Inferior parietal cortex (tissue), 1 donor: Measurements from ENCODE around the gene MAP2.
A peak's percentile ranks its signal among the peaks of the same experiment; 100 is the strongest.

Experiments
- DNase-seq: peaks from one replicate; pipeline ENCODE4 v3.0.0-alpha.2; 2016; ENCODE audit errors: extremely low spot score

The MAP2 gene, protein sequence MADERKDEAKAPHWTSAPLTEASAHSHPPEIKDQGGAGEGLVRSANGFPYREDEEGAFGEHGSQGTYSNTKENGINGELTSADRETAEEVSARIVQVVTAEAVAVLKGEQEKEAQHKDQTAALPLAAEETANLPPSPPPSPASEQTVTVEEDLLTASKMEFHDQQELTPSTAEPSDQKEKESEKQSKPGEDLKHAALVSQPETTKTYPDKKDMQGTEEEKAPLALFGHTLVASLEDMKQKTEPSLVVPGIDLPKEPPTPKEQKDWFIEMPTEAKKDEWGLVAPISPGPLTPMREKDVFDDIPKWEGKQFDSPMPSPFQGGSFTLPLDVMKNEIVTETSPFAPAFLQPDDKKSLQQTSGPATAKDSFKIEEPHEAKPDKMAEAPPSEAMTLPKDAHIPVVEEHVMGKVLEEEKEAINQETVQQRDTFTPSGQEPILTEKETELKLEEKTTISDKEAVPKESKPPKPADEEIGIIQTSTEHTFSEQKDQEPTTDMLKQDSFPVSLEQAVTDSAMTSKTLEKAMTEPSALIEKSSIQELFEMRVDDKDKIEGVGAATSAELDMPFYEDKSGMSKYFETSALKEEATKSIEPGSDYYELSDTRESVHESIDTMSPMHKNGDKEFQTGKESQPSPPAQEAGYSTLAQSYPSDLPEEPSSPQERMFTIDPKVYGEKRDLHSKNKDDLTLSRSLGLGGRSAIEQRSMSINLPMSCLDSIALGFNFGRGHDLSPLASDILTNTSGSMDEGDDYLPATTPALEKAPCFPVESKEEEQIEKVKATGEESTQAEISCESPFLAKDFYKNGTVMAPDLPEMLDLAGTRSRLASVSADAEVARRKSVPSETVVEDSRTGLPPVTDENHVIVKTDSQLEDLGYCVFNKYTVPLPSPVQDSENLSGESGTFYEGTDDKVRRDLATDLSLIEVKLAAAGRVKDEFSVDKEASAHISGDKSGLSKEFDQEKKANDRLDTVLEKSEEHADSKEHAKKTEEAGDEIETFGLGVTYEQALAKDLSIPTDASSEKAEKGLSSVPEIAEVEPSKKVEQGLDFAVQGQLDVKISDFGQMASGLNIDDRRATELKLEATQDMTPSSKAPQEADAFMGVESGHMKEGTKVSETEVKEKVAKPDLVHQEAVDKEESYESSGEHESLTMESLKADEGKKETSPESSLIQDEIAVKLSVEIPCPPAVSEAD (N-terminal part only)

DNA sequence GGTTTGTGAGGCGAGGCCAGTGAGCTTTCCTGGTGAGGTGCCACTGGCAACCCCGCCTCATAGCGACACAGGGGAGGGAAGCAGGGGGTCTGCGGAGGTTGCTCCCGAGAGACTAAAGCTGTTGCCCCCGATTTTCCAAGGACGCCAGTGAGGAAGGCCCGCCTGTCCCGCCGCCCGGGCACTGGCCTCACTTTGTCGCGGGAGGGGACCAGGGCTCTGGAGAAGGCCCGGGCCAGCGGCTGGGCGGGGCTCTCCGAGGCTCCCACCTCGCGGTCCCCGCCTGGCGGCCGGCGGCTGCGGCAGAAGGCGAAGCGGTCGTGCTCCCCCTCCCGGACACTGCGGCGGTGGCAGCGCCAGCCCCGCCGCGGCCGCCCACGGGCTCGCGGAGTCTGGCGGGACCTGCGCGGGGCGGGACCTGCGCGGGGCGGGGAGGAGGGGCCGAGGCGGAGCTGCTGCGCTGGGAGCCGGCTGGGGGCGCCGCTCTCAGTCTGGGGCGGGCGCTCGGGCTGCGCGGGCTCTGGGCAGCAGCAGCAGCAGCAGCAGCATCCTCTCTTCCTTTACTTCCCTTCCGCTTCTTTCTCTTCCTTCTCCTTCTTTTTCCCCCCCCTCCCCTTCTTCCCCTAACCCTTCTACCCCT, at the start of gene MAP2:
Gene MAP2 (plus strand): TSS at position 486 of the 637 bp plus-strand sequence. CDS start 229,124 bp downstream, outside the sequence.
- DNase-seq, result peak; percentile 75

DNA sequence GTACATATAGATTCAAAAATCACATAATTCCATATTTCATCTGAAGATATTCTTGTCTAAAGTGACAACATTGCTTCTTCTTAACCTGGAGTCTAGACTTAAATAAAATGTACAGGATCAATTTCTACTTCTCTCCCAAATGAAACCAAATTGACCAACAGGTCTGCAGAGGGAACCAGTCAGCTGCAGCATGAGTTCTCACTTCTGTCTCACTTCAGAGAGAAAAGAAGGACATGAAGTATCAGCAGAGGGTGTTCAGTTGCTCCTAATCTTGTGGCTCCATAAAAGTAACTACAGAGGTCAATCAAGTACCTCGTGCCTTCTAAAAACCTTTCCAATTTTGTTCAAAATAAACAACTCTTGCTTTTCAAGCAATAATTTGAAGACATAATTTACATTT, 47.2 kb upstream of the MAP2 start:
- no peak for DNase-seq

DNA sequence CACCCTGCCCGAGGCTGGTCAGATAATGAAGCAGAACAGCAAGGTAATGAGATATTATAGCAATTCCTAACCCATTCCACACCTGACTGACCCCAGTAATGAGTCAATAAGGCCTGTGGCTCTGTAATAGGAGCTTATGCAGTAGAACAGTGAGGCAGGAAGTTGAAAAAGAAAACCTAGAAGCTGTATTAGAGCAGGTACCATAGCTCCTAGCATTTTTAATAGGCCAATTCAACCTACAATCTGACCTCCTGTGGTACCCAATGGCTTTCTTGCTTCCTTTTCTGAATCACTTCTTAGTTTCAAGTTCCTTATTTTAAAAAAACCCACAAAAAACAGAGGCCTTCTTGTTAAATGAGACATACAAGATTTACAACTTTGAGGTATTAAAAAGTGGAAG, 43.6 kb upstream of the MAP2 start:
- DNase-seq, result no peak

DNA sequence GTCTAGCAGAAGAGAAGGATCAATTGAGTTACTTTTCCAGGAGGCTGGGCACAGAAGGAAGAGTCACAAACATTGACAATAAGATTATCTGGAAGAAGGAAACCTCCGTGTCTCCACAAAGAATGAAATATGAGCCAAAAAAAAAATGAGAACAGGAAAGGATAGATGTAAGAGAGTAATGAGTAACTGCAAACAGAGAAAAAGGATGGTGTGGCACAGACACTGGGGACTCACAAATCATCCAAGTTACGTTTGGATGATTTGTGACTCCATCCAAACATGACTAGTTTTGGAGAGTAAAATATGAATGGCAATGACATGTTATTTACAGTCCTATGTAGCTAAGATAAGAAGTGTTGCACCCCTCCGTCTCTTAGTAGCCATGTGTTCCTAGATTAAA, 42.8 kb upstream of the MAP2 start:
- DNase-seq, result no peak

DNA sequence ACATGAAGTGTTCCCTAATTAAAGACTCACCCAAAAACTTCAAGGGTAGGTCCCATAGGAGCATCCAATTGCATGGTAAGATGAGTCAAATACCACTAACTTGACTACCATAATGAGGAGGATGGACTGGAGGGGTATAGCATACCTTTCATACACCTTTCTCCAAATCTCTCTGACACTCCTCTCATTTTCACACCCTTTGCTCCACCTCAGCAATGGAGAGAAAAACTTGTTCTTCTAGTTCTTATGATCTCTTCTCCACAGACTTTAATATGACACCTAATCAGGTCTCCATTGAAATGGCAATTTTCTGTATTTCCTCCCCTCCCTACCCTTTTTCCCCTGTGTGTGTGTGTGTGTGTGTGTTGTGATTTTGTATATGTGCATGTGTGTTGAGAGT, 41.1 kb upstream of the MAP2 start:
- DNase-seq, result no peak

DNA sequence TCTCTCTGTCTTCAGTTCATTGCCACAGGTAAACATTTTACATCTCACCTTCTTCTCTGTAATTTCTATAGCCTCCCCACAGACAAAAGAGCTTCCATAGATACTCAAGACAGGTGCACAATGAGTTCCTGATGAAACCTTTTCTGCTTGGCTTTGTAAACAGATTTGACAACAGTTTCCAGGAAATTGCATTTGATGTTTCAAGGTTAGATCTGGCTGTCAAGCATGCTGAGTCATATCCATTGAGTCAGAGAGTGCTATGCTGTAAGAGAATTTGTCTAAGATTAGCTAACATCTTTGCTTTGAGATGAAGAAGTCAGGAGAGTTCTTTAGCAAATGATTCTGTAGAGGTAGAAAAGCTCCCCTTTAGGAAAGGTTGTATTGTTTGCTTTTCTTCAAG, 40.6 kb upstream of the MAP2 start:
- no peak for DNase-seq

DNA sequence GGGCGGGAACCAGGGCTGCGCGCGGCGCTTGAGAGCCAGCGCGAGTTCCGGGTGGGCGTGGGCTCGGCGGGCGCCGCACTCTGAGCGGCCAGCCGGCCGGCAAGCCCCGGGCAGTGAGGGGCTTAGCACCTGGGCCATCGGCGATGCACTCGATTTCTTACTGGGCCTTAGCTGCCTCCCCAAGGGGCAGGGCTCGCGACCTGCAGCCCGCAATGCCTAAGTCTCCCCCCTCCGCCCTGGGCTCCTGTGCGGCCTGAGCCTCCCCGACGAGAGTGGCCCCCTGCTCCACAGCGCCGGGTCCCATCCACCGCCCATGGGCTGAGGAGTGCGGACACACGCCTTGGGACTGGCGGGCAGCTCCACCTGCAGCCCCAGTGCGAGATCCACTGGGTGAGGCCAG, 36.5 kb upstream of the MAP2 start:
- no peak for DNase-seq

DNA sequence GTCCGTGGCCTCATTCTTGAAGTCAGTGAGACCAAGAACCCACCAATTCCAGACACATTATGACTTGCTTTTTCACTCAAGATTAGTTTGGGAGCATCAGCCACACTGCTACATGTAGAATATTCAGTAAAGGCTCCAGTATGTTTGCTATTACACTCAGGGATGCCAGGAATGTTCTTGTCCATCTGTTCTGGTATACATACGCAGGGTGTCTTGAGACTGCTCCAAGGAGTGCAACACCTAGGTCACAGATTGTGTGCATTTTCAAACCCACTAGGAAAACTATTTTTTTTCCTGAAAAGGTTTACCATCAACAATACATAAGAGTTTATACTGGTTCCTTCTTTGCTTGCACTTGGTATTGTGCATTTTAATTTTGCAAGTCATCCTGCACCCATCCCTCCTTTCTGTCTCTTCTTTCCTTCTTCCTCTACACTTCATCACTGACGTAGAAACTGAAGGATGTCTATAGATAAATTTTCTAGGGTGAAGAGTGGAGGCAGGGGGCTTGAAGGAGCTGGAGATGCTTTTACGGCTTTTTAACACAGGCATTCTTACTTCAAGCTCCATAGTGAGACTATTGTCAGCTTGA, 35.3 kb upstream of the MAP2 start:
- DNase-seq, result peak; percentile 50

DNA sequence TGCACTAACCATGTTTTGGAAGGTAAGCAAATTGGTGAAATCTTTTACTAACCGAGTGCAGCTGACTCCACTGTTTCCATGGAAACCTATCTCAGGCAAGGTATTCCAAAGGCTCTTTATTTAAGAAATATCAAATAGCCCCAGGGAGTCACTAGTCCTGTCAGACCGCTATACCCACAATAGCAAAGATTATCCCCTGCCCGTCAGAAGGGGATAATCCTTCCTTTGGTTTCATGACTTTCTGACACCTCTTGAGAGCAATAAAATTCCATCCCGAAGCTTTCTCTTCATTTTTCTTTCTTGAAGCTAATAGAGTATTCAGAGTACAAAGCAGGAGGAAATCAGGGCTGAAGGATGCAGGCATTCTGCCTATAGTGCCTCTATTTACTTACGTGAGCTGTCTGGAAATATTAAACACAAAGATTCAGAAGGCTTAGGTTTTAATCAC, 34.7 kb upstream of the MAP2 start:
- peak; percentile 61 for DNase-seq

DNA sequence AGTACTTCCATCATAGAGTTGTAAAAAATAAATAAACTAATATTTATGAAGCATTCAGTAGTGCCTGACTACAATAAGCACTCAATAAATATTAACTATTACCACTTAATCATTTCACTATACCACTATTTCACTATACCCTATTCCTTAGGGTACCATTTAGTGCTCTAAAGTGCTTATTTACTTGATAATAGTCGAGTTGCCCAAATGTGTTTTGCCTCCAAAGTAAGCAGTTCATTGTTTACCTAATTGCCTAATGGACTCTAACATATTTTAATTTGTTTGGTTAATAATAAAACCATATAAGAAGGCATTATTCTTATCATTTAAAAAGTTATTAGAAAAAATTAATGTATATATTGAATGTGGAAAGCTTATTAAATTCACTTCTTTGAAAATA, 33.0 kb upstream of the MAP2 start:
- DNase-seq, result no peak

DNA sequence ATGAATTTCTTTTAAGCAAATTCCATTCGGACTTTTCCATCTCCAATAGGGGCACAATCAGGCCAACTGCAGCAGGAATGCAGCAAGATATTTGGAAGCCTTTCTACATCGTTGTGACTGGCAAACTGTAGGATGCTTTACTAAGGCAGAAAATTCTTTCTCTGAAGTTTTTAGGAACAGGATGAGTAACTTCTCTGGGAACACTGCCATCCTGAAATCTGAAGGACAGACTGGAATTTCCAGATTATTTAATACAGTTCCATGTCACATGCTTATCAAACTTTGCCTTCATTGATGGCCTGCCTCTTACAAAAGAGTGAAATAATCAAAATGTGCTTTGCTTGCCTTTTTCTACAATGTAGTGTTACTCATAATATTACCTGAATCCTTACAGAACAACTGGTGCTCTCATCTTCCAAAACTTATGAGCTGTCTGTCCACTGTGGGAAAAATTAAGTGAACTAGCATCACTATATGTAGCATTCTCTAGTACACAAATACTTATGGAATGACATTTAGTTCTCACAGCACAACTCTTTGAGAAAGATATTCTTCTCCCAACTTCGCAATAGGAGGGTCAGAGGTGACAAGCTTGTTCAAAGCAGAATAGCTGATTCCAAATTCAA, 32.0 kb upstream of the MAP2 start:
- DNase-seq, result no peak

DNA sequence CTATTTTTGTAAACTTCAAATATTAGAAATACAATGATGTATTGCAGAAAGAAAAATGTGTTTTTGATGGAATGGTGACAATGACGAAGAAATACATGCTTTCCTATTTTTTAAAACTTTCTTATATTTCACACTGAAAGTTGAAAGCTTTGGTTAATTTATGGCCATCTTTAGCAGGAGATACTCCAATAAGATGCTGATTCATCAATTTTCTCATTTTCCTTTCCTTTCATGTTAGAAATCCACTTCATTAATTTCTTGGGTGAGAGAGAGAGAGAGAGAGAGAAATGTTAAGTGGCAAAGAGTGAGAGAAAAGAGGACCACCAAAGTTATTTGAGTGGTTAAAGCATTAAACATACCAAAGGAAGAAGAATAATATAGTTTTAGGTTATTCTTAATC, 28.6 kb upstream of the MAP2 start:
- DNase-seq, result no peak

DNA sequence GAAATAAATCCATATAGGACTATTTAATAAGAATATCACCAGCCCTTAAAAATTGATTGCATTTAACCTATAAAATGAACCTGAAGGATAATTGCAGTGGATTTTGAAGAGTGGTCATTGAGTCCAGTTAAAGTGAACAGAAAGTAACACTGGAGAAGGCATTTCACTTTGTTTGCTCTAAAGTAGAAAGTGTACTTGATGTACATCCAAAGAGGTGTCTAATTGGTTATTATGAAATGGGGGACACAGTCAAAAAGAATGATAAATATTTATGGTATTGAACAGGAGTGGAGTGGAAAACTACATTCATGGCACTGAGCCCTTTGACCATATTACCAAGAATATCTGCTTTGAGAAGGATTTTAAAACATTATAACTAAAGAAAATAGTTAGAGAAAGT, 28.2 kb upstream of the MAP2 start:
- no peak for DNase-seq

DNA sequence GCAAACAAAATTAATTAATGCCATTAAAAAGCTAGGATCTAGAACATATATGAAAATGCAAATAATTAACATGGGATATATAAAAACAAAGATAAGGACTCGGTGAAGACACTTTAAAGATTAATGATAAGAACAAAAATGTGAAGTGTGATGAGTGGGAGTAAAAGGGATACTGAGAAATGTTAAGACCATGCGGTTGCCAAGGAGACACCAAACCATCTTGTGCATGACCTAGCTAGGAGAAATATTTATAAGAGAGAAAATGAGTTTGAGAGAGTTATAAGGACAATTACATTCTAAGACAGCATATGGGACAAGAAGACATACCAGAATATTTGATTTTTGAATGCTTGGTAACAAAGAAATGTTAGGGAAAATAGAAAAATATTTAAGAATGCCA, 25.4 kb upstream of the MAP2 start:
- no peak for DNase-seq

DNA sequence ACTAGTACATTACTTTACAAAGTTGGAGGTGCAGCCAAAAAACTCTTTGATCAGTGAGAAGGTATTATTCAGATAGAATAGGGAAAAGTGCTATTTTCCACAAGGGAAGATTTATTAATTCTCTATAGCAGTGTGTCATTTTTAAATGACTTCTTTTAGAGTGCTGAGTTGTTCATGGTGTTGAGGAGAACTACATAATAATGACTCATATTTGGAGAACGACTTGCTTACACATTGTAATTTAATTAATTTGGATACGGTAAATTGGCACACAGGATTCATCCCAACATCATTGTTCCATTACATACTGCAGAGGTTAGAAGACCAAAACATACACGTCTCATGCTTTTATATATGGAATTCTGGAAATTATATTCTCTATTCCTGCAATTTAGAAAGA, 22.1 kb upstream of the MAP2 start:
- no peak for DNase-seq

DNA sequence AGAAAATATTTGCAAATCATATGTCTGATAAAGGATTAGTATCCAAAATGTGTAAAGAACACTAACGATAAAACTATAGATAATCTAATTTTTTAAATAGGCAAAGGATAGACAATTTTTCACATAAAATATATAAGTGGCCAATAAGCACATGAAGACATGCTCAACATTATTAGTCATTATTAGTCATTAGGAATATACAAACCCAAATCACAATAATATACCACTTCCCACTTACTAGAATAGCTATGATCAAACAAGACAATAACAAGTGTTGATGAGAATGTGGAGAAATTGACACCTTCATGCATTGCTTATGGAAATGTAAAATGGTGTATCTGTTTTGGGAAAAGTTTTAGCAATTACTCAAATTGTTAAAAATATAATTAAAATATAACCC, 12.6 kb upstream of the MAP2 start:
- no peak for DNase-seq

DNA sequence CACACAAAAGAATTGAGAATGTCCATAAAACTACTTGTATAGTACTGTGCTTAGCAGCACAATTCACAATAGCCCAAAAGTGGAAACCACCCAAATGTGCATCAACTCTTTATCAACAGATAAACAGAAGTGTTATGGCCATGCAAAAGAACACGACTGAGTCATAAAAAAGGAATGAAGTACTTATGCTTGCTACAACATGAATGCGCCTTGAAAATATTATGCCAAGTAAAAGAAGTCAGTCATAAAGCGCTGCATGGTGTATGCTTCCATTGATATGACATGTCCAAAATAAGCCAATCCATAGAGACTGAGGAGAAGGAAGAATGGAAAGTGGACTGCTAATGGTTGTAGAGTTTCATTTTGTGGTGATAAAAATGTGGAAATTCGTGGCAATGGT, 12.1 kb upstream of the MAP2 start:
- no peak for DNase-seq

DNA sequence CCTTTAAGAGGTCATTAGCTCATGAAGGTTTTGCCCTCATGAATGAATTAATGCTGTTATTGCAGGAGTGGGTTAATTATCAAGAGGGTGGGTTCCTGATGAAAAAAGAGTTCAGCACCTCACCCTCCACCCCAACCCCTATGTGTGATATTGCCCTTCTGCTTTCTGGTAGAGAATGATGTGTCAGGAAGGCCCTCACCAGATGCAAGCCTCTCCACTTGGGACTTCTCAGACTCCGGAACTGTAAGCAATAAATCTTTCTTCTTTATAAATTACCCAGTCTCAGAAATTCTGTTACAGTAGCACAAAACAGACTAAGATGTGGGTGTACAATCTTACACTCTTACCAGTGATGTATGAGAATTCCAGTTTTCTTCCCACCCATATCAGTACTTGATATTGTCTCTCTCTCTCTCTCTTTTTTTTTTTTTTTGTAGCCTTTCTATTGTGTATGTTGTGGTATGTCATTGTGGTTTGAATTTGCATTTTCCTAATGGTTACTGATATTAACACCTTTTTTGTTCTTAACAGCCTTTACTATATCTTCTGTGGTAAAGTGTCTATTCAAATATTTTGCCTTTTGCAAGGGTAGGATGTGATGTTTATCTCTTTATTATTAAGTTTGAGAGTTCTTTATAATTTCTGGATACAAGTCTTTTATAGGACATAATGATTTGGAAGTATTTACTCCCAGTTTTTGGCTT, 10.4 kb upstream of the MAP2 start:
- no peak for DNase-seq

DNA sequence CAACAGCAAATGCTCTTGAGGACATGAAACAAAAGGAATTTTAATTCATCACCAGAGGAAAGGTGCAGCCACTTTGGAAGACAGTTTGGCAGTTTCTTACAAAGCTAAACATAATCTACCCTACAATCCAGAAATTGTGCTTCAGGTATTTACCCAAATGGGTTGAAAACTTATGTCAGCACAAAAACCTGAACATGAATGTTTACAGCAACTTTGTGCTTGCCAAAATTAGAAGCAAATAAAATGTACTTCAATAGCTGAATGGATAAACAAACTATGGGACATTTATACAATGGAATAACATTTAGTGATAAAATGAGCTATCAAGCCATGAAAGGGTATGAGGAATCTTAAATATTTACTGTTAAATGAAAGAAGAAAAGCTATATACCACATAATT, 6.9 kb upstream of the MAP2 start:
- DNase-seq, result no peak

DNA sequence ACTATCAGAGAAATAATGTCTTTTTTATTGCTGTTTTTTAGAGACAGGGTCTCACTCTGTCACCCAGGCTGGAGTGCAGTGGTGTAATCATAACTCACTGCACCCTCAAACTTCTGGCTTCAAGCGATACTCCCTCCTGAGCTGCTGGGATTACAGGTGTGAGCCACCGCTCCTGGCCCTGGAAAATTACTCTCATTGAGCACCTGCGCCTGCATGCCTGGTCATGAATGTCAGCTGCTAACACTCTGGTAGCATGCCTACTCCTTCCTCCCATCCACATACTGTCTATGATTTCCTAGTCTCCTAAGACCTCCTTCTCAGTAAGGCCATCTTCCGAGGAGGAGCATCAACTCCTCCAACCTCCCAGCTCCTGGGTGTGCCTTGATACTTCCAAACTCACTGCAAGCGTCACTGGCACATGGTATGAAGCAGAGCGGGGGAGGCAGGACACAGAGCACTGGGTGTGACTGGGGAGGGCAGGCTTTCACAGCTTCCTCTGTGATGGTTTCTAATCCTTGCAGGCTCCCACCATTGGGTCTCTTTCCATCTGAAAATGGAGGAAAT, 1.6 kb upstream of the MAP2 start:
- no peak for DNase-seq
